Activated CD8-positive, alpha-beta memory T cell treated with anti-CD3 and anti-CD28 coated beads, Interleukin-2, amount 50 U/mL, for 24 hours (primary cell): Measurements from ENCODE around the gene MAP3K13.
"Not testable (repeated sequence)": the region's sequence is repeated elsewhere in the genome, so short reads cannot be mapped to it uniquely, and the experiment has no call there.

Experiments
- DNase-seq: peaks from one replicate; pipeline ENCODE4 v3.0.0-alpha.2; 2020; ENCODE audit errors: extremely low read depth

Gene MAP3K13

GRCh38 chr3:185342459-185343174 is 20.3 kb upstream of the MAP3K13 start:
- no peak for DNase-seq

GRCh38 chr3:185347399-185347798 is 15.5 kb upstream of the MAP3K13 start:
- no peak for DNase-seq

GRCh38 chr3:185350841-185351240 is 12.1 kb upstream of the MAP3K13 start:
- DNase-seq: no peak

- DNase-seq: no peak
Measured at GRCh38 chr3:185351396-185351795, 11.5 kb upstream of the MAP3K13 start.

- DNase-seq: no peak
Measured at GRCh38 chr3:185353225-185353624, 9.7 kb upstream of the MAP3K13 start.

GRCh38 chr3:185353823-185354614 is 8.9 kb upstream of the MAP3K13 start:
- peak; percentile 49 for DNase-seq

- no peak for DNase-seq
Measured at GRCh38 chr3:185356499-185356898, 6.4 kb upstream of the MAP3K13 start.

GRCh38 chr3:185361920-185362319 is 1.0 kb upstream of the MAP3K13 start:
- DNase-seq: no peak

GRCh38 chr3:185363662-185364203 is 797 bp downstream of the MAP3K13 start:
- no peak for DNase-seq

- DNase-seq: no peak
Measured at GRCh38 chr3:185365291-185366073, 2.5 kb downstream of the MAP3K13 start.

- DNase-seq: no peak
Measured at GRCh38 chr3:185366074-185366335, 3.1 kb downstream of the MAP3K13 start.

GRCh38 chr3:185366913-185367312 is 4.0 kb downstream of the MAP3K13 start:
- DNase-seq: no peak

- DNase-seq: not testable (repeated sequence)
Measured at GRCh38 chr3:185370349-185370748, 7.4 kb downstream of the MAP3K13 start.

- DNase-seq: no peak
Measured at GRCh38 chr3:185371306-185372074, 8.6 kb downstream of the MAP3K13 start.

- DNase-seq: no peak
Measured at GRCh38 chr3:185381320-185382058, 18.6 kb downstream of the MAP3K13 start.

- no peak for DNase-seq
Measured at GRCh38 chr3:185382154-185382553, 19.2 kb downstream of the MAP3K13 start.

- DNase-seq: not testable (repeated sequence)
Measured at GRCh38 chr3:185386515-185386914, 23.6 kb downstream of the MAP3K13 start.

GRCh38 chr3:185387646-185388045 is 24.7 kb downstream of the MAP3K13 start:
- no peak for DNase-seq

GRCh38 chr3:185393055-185393454 is 30.1 kb downstream of the MAP3K13 start:
- no peak for DNase-seq

GRCh38 chr3:185397676-185398075 is 34.7 kb downstream of the MAP3K13 start:
- DNase-seq: no peak
